KMS-11 (cell line): Measurements from ENCODE around the gene CUL7.

ENCODE experiments used
- H2AFZ ChIP-seq: fragments of 200-600 bp; sonication (generic); 2 replicates; pipeline ENCODE4 v1.6.1; 2016; ENCODE audit warnings: antibody characterized with exemption, mixed run types, low read depth
- H3K27ac ChIP-seq: fragments of 200-600 bp; sonication (generic); 2 replicates; pipeline ENCODE4 v1.6.1; 2016; ENCODE audit warnings: mild to moderate bottlenecking, mixed run types
- H3K27me3 ChIP-seq: fragments of 200-600 bp; sonication (generic); 2 replicates; pipeline ENCODE4 v1.6.1; 2017; ENCODE audit warnings: mild to moderate bottlenecking, low read depth, mixed run types, moderate library complexity; ENCODE audit not compliant: insufficient read depth
- H3K36me3 ChIP-seq: fragments of 200-600 bp; sonication (generic); 2 replicates; pipeline ENCODE4 v1.6.1; 2017; ENCODE audit warnings: mild to moderate bottlenecking, mixed run types; ENCODE audit not compliant: insufficient read depth
- H3K4me1 ChIP-seq: fragments of 200-600 bp; sonication (generic); 2 replicates; pipeline ENCODE4 v1.6.1; 2016; ENCODE audit warnings: mild to moderate bottlenecking, low read depth, mixed run types; ENCODE audit not compliant: poor library complexity, severe bottlenecking
- H3K4me2 ChIP-seq: fragments of 200-600 bp; sonication (generic); 2 replicates; pipeline ENCODE4 v1.7.0; 2016; ENCODE audit warnings: mild to moderate bottlenecking, mixed run types
- H3K4me3 ChIP-seq: fragments of 200-600 bp; sonication (generic); IDR thresholded peaks from 2 replicates; pipeline ENCODE4 v1.6.1; 2017; ENCODE audit warnings: low read depth, low read length, mixed read lengths; ENCODE audit not compliant: insufficient read depth
- H3K79me2 ChIP-seq: fragments of 200-600 bp; sonication (generic); 2 replicates; pipeline ENCODE4 v1.6.1; 2016; ENCODE audit warnings: low read depth, mixed run types; ENCODE audit not compliant: insufficient read depth
- H3K9ac ChIP-seq: fragments of 200-600 bp; sonication (generic); 2 replicates; pipeline ENCODE4 v1.6.1; 2016; ENCODE audit warnings: mild to moderate bottlenecking, mixed run types
- H4K20me1 ChIP-seq: fragments of 200-600 bp; sonication (generic); 2 replicates; pipeline ENCODE4 v1.6.1; 2016; ENCODE audit warnings: mild to moderate bottlenecking, mixed run types; ENCODE audit not compliant: insufficient read depth
- TF ChIP-seq, protein P1 (sequence below): fragments of 200-600 bp; sonication (generic); conservative IDR thresholded peaks from 2 replicates; pipeline ENCODE4 v1.6.1; 2017; ENCODE audit warnings: low read depth, mild to moderate bottlenecking, antibody characterized with exemption, low read length, moderate library complexity, mixed read lengths

Gene CUL7

DNA sequence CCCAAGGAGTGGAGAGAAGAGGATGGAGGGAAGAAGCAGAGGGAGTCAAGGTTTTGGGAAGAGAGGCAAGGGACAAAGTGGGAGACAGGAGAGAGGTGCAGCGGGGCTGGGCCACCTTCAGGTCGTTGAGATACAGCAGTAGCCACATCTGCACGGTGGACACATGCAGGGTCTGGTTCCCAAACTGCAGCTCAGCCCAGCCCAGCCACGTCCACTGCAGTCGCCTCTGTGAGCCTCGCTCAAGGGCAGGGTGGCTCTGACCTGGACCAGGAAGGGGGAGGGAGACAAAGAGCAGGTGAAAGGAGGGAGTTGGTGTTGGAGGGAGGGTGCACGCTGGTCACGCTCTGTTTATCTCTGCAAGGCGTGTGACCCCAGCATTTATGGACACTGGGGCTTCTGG is 14.9 kb downstream of the CUL7 start:
- TF ChIP-seq, protein P1, sequence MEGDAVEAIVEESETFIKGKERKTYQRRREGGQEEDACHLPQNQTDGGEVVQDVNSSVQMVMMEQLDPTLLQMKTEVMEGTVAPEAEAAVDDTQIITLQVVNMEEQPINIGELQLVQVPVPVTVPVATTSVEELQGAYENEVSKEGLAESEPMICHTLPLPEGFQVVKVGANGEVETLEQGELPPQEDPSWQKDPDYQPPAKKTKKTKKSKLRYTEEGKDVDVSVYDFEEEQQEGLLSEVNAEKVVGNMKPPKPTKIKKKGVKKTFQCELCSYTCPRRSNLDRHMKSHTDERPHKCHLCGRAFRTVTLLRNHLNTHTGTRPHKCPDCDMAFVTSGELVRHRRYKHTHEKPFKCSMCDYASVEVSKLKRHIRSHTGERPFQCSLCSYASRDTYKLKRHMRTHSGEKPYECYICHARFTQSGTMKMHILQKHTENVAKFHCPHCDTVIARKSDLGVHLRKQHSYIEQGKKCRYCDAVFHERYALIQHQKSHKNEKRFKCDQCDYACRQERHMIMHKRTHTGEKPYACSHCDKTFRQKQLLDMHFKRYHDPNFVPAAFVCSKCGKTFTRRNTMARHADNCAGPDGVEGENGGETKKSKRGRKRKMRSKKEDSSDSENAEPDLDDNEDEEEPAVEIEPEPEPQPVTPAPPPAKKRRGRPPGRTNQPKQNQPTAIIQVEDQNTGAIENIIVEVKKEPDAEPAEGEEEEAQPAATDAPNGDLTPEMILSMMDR: no peak
- Histone ChIP-seq H3K79me2 (no peaks in the 10 kb centered on the region), H3K4me1 (peaks cover 18% of the 10 kb centered on the region), H3K27ac (no peak overlapping the region), H3K36me3 (no peaks in the 10 kb centered on the region), H3K9ac (no peak overlapping the region), H3K27me3 (no peaks in the 10 kb centered on the region), H3K4me2 (no peak overlapping the region), H3K4me3 (no peak overlapping the region), H2AFZ (no peak overlapping the region), H4K20me1 (no peaks in the 10 kb centered on the region)

- Histone ChIP-seq H3K79me2 (no peaks in the 10 kb centered on the region), H2AFZ (no peak overlapping the region), H3K27ac (no peak overlapping the region), H3K9ac (no peak overlapping the region), H3K36me3 (no peaks in the 10 kb centered on the region), H4K20me1 (no peaks in the 10 kb centered on the region), H3K27me3 (no peaks in the 10 kb centered on the region), H3K4me2 (no peak overlapping the region), H3K4me3 (no peak overlapping the region), H3K4me1 (peaks cover 18% of the 10 kb centered on the region)
- TF ChIP-seq, protein P1: no peak
These were observed 15.9 kb downstream of the CUL7 start for GRCh38 chr6:43037706-43038105.

- Histone ChIP-seq H3K9ac (no peak overlapping the region), H3K4me2 (no peak overlapping the region), H3K79me2 (no peaks in the 10 kb centered on the region), H4K20me1 (no peaks in the 10 kb centered on the region), H3K4me1 (peaks cover 18% of the 10 kb centered on the region), H3K4me3 (no peak overlapping the region), H2AFZ (no peak overlapping the region), H3K36me3 (no peaks in the 10 kb centered on the region), H3K27ac (no peak overlapping the region), H3K27me3 (no peaks in the 10 kb centered on the region)
- TF ChIP-seq, protein P1: no peak
These were observed 16.5 kb downstream of the CUL7 start for GRCh38 chr6:43037197-43037596.

DNA sequence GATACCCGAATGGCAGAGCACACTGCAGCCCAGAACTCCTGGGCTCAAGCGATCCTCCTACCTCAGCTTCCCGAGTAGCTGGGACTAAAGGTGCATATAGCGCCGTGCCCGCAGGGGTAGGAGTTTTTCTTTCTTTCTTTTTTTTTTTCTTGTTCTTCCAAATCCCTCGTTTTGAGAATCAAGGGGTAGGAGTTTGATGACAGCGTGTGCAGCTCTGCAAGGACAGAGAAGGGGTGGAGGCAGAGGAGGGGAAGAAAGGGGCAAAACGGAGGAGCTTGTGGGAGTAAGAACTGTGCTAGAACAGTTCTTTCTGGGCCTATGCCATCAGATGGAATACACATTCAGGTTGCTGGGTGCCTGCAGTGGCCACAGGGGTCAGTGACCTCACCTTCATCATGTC is 16.9 kb downstream of the CUL7 start:
- no peaks in the 10 kb centered on the region for H3K79me2 ChIP-seq
- H4K20me1 ChIP-seq: no peaks in the 10 kb centered on the region
- no peak overlapping the region for H3K4me3 ChIP-seq
- H2AFZ ChIP-seq: no peak overlapping the region
- peaks cover 18% of the 10 kb centered on the region for H3K4me1 ChIP-seq
- no peak overlapping the region for H3K4me2 ChIP-seq
- no peaks in the 10 kb centered on the region for H3K27me3 ChIP-seq
- TF ChIP-seq, protein P1: no peak
- H3K27ac ChIP-seq: no peak overlapping the region
- H3K36me3 ChIP-seq: no peaks in the 10 kb centered on the region
- no peak overlapping the region for H3K9ac ChIP-seq
